Measurements from ENCODE around the gene RANBP10. TPM values are rescaled to one million over a fixed set of nuclear protein-coding genes. Genes with fewer than 3 reads are reported as not detected.

RANBP10 gene
- total and polyA plus RNA-seq, 2 of the 13 experiments (the other 11 are each of a cell fraction or from before 2014, with no cell fraction given) = 9.2 to 22.7 TPM

DNA sequence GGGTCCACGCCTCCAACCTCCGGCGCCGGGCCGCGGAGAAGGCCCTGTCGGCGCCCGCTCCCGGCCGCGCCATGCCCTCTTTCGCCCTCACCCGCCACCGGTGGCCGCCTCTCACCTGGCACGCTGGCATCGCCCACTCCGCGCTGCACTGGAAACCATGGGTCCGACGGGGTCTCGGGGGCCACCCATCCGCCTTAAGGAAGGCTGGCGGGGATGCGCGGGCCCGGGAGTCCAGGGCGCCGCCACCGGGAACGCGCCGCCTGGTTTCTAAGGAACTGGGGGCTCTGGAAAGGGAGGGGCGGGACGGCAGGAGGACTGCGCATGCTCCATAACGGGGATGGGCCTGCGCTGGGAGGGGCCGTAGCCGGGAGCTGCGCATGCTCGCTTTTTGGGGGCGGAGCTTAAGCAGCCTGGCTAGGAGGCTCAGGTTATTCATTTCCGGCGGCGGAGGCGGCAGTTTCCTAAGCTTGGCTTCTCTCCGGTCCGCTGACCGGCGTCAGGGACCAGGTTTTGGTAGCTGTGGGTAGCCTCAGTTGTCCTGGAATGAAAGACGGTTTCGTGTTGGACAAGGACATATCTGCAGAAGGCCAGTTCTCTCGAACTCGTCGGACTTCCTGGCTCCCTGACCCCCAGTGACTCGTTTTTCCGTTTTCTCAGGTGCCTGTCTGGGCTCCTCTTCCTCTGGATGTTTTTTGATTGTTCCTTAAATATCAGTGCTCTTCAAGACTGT is 87.1 kb downstream of the RANBP10 start, which contains the start of gene GFOD2 (continued):
- TF ChIP-seq, protein P1, sequence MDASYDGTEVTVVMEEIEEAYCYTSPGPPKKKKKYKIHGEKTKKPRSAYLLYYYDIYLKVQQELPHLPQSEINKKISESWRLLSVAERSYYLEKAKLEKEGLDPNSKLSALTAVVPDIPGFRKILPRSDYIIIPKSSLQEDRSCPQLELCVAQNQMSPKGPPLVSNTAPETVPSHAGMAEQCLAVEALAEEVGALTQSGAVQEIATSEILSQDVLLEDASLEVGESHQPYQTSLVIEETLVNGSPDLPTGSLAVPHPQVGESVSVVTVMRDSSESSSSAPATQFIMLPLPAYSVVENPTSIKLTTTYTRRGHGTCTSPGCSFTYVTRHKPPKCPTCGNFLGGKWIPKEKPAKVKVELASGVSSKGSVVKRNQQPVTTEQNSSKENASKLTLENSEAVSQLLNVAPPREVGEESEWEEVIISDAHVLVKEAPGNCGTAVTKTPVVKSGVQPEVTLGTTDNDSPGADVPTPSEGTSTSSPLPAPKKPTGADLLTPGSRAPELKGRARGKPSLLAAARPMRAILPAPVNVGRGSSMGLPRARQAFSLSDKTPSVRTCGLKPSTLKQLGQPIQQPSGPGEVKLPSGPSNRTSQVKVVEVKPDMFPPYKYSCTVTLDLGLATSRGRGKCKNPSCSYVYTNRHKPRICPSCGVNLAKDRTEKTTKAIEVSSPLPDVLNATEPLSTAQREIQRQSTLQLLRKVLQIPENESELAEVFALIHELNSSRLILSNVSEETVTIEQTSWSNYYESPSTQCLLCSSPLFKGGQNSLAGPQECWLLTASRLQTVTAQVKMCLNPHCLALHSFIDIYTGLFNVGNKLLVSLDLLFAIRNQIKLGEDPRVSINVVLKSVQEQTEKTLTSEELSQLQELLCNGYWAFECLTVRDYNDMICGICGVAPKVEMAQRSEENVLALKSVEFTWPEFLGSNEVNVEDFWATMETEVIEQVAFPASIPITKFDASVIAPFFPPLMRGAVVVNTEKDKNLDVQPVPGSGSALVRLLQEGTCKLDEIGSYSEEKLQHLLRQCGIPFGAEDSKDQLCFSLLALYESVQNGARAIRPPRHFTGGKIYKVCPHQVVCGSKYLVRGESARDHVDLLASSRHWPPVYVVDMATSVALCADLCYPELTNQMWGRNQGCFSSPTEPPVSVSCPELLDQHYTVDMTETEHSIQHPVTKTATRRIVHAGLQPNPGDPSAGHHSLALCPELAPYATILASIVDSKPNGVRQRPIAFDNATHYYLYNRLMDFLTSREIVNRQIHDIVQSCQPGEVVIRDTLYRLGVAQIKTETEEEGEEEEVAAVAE (CRISPR knock-in tag; IDR thresholded peaks at IDR 0.05; ENCODE audit: borderline replicate concordance) = 0 out of 2 replicates have a peak, but pooled peaks have one; percentile 58
- TF ChIP-seq ZMYM3 (CRISPR knock-in tag; IDR thresholded peaks at IDR 0.05) = no peak; the same call in 1 of the 2 replicates
- TF ChIP-seq ISL2 (CRISPR knock-in tag; IDR thresholded peaks at IDR 0.05) = peak; percentile 34; the same call in 1 of the 2 replicates
- peak; percentile 87 for TF ChIP-seq ETV5 (CRISPR knock-in tag; IDR thresholded peaks at IDR 0.05; ENCODE audit: borderline replicate concordance)
- TF ChIP-seq ZNF878 (CRISPR knock-in tag; IDR thresholded peaks at IDR 0.05) = no peak
- no peak for TF ChIP-seq ZNF577 (CRISPR knock-in tag; IDR thresholded peaks at IDR 0.05; ENCODE audit: borderline replicate concordance, low read depth)
- TF ChIP-seq, protein P2, sequence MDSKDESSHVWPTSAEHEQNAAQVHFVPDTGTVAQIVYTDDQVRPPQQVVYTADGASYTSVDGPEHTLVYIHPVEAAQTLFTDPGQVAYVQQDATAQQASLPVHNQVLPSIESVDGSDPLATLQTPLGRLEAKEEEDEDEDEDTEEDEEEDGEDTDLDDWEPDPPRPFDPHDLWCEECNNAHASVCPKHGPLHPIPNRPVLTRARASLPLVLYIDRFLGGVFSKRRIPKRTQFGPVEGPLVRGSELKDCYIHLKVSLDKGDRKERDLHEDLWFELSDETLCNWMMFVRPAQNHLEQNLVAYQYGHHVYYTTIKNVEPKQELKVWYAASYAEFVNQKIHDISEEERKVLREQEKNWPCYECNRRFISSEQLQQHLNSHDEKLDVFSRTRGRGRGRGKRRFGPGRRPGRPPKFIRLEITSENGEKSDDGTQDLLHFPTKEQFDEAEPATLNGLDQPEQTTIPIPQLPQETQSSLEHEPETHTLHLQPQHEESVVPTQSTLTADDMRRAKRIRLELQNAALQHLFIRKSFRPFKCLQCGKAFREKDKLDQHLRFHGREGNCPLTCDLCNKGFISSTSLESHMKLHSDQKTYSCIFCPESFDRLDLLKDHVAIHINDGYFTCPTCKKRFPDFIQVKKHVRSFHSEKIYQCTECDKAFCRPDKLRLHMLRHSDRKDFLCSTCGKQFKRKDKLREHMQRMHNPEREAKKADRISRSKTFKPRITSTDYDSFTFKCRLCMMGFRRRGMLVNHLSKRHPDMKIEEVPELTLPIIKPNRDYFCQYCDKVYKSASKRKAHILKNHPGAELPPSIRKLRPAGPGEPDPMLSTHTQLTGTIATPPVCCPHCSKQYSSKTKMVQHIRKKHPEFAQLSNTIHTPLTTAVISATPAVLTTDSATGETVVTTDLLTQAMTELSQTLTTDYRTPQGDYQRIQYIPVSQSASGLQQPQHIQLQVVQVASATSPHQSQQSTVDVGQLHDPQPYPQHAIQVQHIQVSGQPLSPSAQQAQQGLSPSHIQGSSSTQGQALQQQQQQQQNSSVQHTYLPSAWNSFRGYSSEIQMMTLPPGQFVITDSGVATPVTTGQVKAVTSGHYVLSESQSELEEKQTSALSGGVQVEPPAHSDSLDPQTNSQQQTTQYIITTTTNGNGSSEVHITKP (CRISPR knock-in tag; IDR thresholded peaks at IDR 0.05; ENCODE audit: low read depth) = no peak; the same call in 1 of the 2 replicates
- no peak for TF ChIP-seq ZFP37 (CRISPR knock-in tag; IDR thresholded peaks at IDR 0.05; ENCODE audit: borderline replicate concordance)
- TF ChIP-seq, protein P3, sequence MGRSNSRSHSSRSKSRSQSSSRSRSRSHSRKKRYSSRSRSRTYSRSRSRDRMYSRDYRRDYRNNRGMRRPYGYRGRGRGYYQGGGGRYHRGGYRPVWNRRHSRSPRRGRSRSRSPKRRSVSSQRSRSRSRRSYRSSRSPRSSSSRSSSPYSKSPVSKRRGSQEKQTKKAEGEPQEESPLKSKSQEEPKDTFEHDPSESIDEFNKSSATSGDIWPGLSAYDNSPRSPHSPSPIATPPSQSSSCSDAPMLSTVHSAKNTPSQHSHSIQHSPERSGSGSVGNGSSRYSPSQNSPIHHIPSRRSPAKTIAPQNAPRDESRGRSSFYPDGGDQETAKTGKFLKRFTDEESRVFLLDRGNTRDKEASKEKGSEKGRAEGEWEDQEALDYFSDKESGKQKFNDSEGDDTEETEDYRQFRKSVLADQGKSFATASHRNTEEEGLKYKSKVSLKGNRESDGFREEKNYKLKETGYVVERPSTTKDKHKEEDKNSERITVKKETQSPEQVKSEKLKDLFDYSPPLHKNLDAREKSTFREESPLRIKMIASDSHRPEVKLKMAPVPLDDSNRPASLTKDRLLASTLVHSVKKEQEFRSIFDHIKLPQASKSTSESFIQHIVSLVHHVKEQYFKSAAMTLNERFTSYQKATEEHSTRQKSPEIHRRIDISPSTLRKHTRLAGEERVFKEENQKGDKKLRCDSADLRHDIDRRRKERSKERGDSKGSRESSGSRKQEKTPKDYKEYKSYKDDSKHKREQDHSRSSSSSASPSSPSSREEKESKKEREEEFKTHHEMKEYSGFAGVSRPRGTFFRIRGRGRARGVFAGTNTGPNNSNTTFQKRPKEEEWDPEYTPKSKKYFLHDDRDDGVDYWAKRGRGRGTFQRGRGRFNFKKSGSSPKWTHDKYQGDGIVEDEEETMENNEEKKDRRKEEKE (IDR thresholded peaks at IDR 0.05) = no peak
- no peak for TF ChIP-seq ATF1 (CRISPR knock-in tag; IDR thresholded peaks at IDR 0.05)
- TF ChIP-seq THYN1 (CRISPR knock-in tag; IDR thresholded peaks at IDR 0.05; ENCODE audit: borderline replicate concordance, low read depth) = 0 out of 2 replicates have a peak, but pooled peaks have one; percentile 24
- TF ChIP-seq GPN1 (CRISPR knock-in tag; IDR thresholded peaks at IDR 0.05; ENCODE audit: borderline replicate concordance) = no peak
- no peak for TF ChIP-seq JARID2 (CRISPR knock-in tag; IDR thresholded peaks at IDR 0.05; ENCODE audit: insufficient replicate concordance)
- TF ChIP-seq ZSCAN12 (CRISPR knock-in tag; IDR thresholded peaks at IDR 0.05) = no peak
- TF ChIP-seq ZFP36 (IDR thresholded peaks at IDR 0.05; ENCODE audit: borderline replicate concordance, low read depth, low read length, partially characterized antibody) = no peak
- 0 out of 2 replicates have a peak, but pooled peaks have one; percentile 12 for TF ChIP-seq RBAK (CRISPR knock-in tag; IDR thresholded peaks at IDR 0.05)
- no peak for TF ChIP-seq ZNF598 (CRISPR knock-in tag; IDR thresholded peaks at IDR 0.05; ENCODE audit: borderline replicate concordance)

Measured in HepG2 (cell line).